CD14-positive monocyte (primary cell): ENCODE measurements around the gene PCSK7. TPM values are rescaled to one million over a fixed set of nuclear protein-coding genes. Genes with fewer than 3 reads are reported as not detected.
A peak's percentile ranks its signal among the peaks of the same experiment; 100 is the strongest.

Experiments used
- DNase-seq, 3 donors: peaks; one replicate each; pipeline ENCODE4 v3.0.0-alpha.2; 2011 to 2022
- H2AFZ ChIP-seq: 2 replicates; pipeline ENCODE4 v1.6.0; 2012; ENCODE audit warnings: mild to moderate bottlenecking, low read depth, low read length, inconsistent platforms; ENCODE audit not compliant: insufficient read depth, poor library complexity, severe bottlenecking
- H3K27ac ChIP-seq, 2 donors: 1 replicate in 1 of 2; 2 replicates in 1 of 2; pipeline ENCODE4 v1.5.1; 2012 to 2013; ENCODE audit warnings: low read length in 2 of 2, control low read depth in 1 of 2, inconsistent platforms in 1 of 2, low read depth in 1 of 2, mild to moderate bottlenecking in 1 of 2
- H3K27me3 ChIP-seq, 2 donors: one replicate each; pipeline versions ENCODE4 v1.6.0 to v1.6.1; 2011 to 2013; ENCODE audit warnings: low read length in 2 of 2; ENCODE audit not compliant: control insufficient read depth in 2 of 2, insufficient read depth in 2 of 2
- H3K36me3 ChIP-seq, 2 donors: replicated peaks in 1 of 2; 1 replicate in 1 of 2; 2 replicates in 1 of 2; pipeline versions ENCODE4 v1.5.1 to v1.6.1; 2012 to 2013; ENCODE audit warnings: low read length in 2 of 2, control low read depth in 1 of 2, inconsistent platforms in 1 of 2, mild to moderate bottlenecking in 1 of 2; ENCODE audit not compliant: insufficient read depth in 2 of 2, control insufficient read depth in 1 of 2
- H3K4me1 ChIP-seq, 2 donors: 1 replicate in 1 of 2; 2 replicates in 1 of 2; pipeline versions ENCODE4 v1.5.1 to v1.6.1; 2012 to 2013; ENCODE audit warnings: low read length in 2 of 2, control low read depth in 1 of 2, inconsistent platforms in 1 of 2, mild to moderate bottlenecking in 1 of 2, moderate library complexity in 1 of 2; ENCODE audit not compliant: insufficient read depth in 2 of 2, control insufficient read depth in 1 of 2
- H3K4me2 ChIP-seq: replicated peaks from 2 replicates; pipeline ENCODE3; 2012; ENCODE audit warnings: low read length, moderate library complexity, mild to moderate bottlenecking; ENCODE audit not compliant: poor library complexity, severe bottlenecking; ENCODE audit errors: extremely low read depth
- H3K4me3 ChIP-seq, 3 experiments: fragments of 200-600 bp in 1 of 3; sonication (generic) in 1 of 3; replicated peaks in 1 of 3; 1 replicate in 2 of 3; 2 replicates in 1 of 3; pipeline ENCODE4 v1.5.1; 2011 to 2013; ENCODE audit warnings: low read length in 3 of 3, mild to moderate bottlenecking in 3 of 3, control low read depth in 2 of 3, low read depth in 2 of 3, inconsistent platforms in 1 of 3, moderate library complexity in 1 of 3
- H3K79me2 ChIP-seq: 2 replicates; pipeline ENCODE4 v1.6.0; 2012; ENCODE audit warnings: mild to moderate bottlenecking, control low read depth, inconsistent platforms, low read length, moderate library complexity; ENCODE audit not compliant: insufficient read depth
- H3K9ac ChIP-seq: 2 replicates; pipeline ENCODE4 v1.6.0; 2017; ENCODE audit warnings: low read length, mild to moderate bottlenecking; ENCODE audit not compliant: insufficient read depth, poor library complexity, severe bottlenecking
- H3K9me3 ChIP-seq, 2 donors: replicated peaks in 1 of 2; 1 replicate in 1 of 2; 2 replicates in 1 of 2; pipeline versions ENCODE4 v1.5.1 to v1.6.1; 2012 to 2013; ENCODE audit warnings: low read length in 2 of 2, control low read depth in 1 of 2; ENCODE audit not compliant: control insufficient read depth in 1 of 2, insufficient read depth in 1 of 2
- H4K20me1 ChIP-seq: 2 replicates; pipeline ENCODE4 v1.6.0; 2012; ENCODE audit warnings: mild to moderate bottlenecking, low read length, control low read depth, moderate library complexity; ENCODE audit not compliant: insufficient read depth
- H3K27ac Mint-ChIP-seq, 7 donors: one replicate each; pipeline ENCODE4 v1.8.0; 2020; ENCODE audit warnings: mild to moderate bottlenecking in 7 of 7, mixed read lengths in 7 of 7, moderate library complexity in 6 of 7, inconsistent platforms in 2 of 7
- H3K27me3 Mint-ChIP-seq, 3 donors: one replicate each; pipeline ENCODE4 v1.8.0; 2021 to 2022; ENCODE audit warnings: low read depth in 3 of 3, mild to moderate bottlenecking in 3 of 3, mixed read lengths in 3 of 3, moderate library complexity in 3 of 3, inconsistent platforms in 1 of 3
- H3K36me3 Mint-ChIP-seq, 2 donors: one replicate each; pipeline ENCODE4 v1.8.0; 2020; ENCODE audit warnings: mixed read lengths in 2 of 2, inconsistent platforms in 1 of 2, mild to moderate bottlenecking in 1 of 2
- H3K4me1 Mint-ChIP-seq: one replicate; pipeline ENCODE4 v1.8.0; 2020; ENCODE audit warnings: mild to moderate bottlenecking, mixed read lengths
- H3K4me3 Mint-ChIP-seq, 2 donors: one replicate each; pipeline ENCODE4 v1.8.0; 2020; ENCODE audit warnings: mild to moderate bottlenecking in 2 of 2, mixed read lengths in 2 of 2, moderate library complexity in 1 of 2
- H3K9me3 Mint-ChIP-seq, 7 donors: one replicate each; pipeline ENCODE4 v1.8.0; 2020 to 2022; ENCODE audit warnings: mixed read lengths in 7 of 7, mild to moderate bottlenecking in 6 of 7, moderate library complexity in 6 of 7, inconsistent platforms in 2 of 7
- CTCF ChIP-seq: fragments of 200-600 bp; IDR thresholded peaks from one replicate; pipeline ENCODE4 v1.8.0; 2022; ENCODE audit warnings: antibody characterized with exemption, mild to moderate bottlenecking
- WGBS: methylation state at CpG from one replicate; pipeline ENCODE4 v1.1.5; 2013; ENCODE audit warnings: missing lambda C conversion rate; ENCODE audit not compliant: insufficient coverage; 5-methylcytosine and 5-hydroxymethylcytosine counted together
- intact Hi-C, 2 donors: fragments of 100-400 bp; cut with micrococcal nuclease; formaldehyde crosslinking; loops; one replicate each; pipeline versions ENCODE4 v1.15.0 to v1.15.1; 2023
- polyA plus RNA-seq, 3 donors: library from polyadenylated mRNA; depleted of rRNA in 1 of 3; unstranded in 2 of 3; stranded (reverse) in 1 of 3; fragments of 300-500 nt in 2 of 3; fragments of >200 nt in 1 of 3; fragmentation: Illumina TruSeq in 2 of 3; gene quantifications; 1 replicate in 2 of 3; 2 replicates in 1 of 3; pipeline ENCODE4 v1.2.3, GENCODE V29; 2012 to 2021

Gene PCSK7
- polyA plus RNA-seq, 3 donors: 6.1 to 93.8 (median 9.5) TPM

GRCh38 chr11:117229411-117229810, 2.5 kb downstream of the PCSK7 start:
- peaks cover 22% of the 10 kb centered on the region for H4K20me1 ChIP-seq
- peaks cover 21 to 26% of the 10 kb centered on the region in 2 donors for H3K4me1 ChIP-seq
- Mint-ChIP-seq H3K9me3 (no peaks in the 10 kb centered on the region), H3K36me3 (peaks cover 52 to 58% of the 10 kb centered on the region in 2 donors), H3K27ac (peak overlapping the region in 4 of 7 donors; percentile 7 to 71 (median 48)), H3K4me1 (peaks cover 36% of the 10 kb centered on the region), H3K4me3 (no peak overlapping the region), H3K27me3 (no peaks in the 10 kb centered on the region)
- H2AFZ ChIP-seq: no peak overlapping the region
- H3K27ac ChIP-seq: no peak overlapping the region
- 100% methylated on average over 8 of the region's 12 CpGs for WGBS
- H3K9me3 ChIP-seq: no peaks in the 10 kb centered on the region
- H3K9ac ChIP-seq: no peak overlapping the region
- intact Hi-C loops: loop anchor here (5.0 to 10.0 kb wide), 3 partner anchors 47 to 355 kb away; no protein-coding TSS in a partner anchor
- TF ChIP-seq CTCF: no peak
- peaks cover 50% of the 10 kb centered on the region for H3K79me2 ChIP-seq
- no peak for DNase-seq
- H3K4me3 ChIP-seq: no peak overlapping the region
- no peak overlapping the region for H3K4me2 ChIP-seq
- H3K27me3 ChIP-seq: no peaks in the 10 kb centered on the region
- peaks cover 48 to 61% of the 10 kb centered on the region in 2 donors for H3K36me3 ChIP-seq

- Histone ChIP-seq H3K4me1 (peaks cover 17 to 21% of the 10 kb centered on the region in 2 donors), H3K9ac (no peak overlapping the region), H3K4me3 (no peak overlapping the region), H3K36me3 (peaks cover 61 to 74% of the 10 kb centered on the region in 2 donors), H4K20me1 (peaks cover 22% of the 10 kb centered on the region), H3K79me2 (peaks cover 37% of the 10 kb centered on the region), H3K27me3 (no peaks in the 10 kb centered on the region), H3K27ac (no peak overlapping the region), H3K4me2 (no peak overlapping the region), H2AFZ (no peak overlapping the region), H3K9me3 (no peaks in the 10 kb centered on the region)
- H3K9me3 Mint-ChIP-seq: no peaks in the 10 kb centered on the region
- peaks cover 65 to 71% of the 10 kb centered on the region in 2 donors for H3K36me3 Mint-ChIP-seq
- peaks cover 23% of the 10 kb centered on the region for H3K4me1 Mint-ChIP-seq
- TF ChIP-seq CTCF: no peak
- peak overlapping the region in 2 of 7 donors; percentile 26 to 75 for H3K27ac Mint-ChIP-seq
- intact Hi-C loops: loop anchor here (5.0 to 10.0 kb wide), 3 partner anchors 46 to 353 kb away; no protein-coding TSS in a partner anchor
- WGBS: 83% methylated on average over 2 of the region's 11 CpGs
- H3K27me3 Mint-ChIP-seq: no peaks in the 10 kb centered on the region
- no peak overlapping the region for H3K4me3 Mint-ChIP-seq
- DNase-seq: no peak
These were observed 3.8 kb downstream of the PCSK7 start for GRCh38 chr11:117228091-117228490.
